ENCODE measurements around the gene IGSF8. TPM values are rescaled to one million over a fixed set of nuclear protein-coding genes. Genes with fewer than 3 reads are reported as not detected.
"Not testable (repeated sequence)": the region's sequence is repeated elsewhere in the genome, so short reads cannot be mapped to it uniquely, and the experiment has no call there.

IGSF8 gene
- total and polyA plus RNA-seq, 9 donors, result 7.3 to 45.6 (median 34.2) TPM

DNA sequence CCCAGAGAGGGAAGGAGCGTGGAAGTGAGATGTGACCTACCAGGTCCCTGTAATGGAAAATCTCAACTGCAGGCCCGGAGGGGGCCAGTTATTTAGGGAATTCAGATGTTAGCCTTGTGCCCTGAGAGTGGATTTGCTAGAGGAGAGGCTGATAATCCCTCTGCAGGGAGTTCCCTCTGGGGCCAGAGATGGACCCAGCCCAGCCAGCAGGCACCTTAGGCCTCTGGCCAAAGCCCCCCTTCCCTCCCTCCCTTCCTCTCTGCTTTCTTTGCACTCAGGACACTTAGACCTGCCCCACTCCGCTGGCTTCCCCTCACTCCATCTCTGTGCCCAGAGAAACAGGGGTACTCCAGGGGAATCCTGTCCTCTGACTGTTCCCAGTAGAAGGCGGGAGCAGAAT lies 15.7 kb upstream of the IGSF8 start:
- intact Hi-C loops (cut with DNase I), result loop anchor here in 1 of 4 donors (10.0 kb wide), 1 partner anchor 81 kb away; the partner anchor contains the start of gene CASQ1
- TF ChIP-seq, protein P1, sequence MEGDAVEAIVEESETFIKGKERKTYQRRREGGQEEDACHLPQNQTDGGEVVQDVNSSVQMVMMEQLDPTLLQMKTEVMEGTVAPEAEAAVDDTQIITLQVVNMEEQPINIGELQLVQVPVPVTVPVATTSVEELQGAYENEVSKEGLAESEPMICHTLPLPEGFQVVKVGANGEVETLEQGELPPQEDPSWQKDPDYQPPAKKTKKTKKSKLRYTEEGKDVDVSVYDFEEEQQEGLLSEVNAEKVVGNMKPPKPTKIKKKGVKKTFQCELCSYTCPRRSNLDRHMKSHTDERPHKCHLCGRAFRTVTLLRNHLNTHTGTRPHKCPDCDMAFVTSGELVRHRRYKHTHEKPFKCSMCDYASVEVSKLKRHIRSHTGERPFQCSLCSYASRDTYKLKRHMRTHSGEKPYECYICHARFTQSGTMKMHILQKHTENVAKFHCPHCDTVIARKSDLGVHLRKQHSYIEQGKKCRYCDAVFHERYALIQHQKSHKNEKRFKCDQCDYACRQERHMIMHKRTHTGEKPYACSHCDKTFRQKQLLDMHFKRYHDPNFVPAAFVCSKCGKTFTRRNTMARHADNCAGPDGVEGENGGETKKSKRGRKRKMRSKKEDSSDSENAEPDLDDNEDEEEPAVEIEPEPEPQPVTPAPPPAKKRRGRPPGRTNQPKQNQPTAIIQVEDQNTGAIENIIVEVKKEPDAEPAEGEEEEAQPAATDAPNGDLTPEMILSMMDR (IDR thresholded peaks at IDR 0.05), result no peak
- TF ChIP-seq POLR2A (IDR thresholded peaks at IDR 0.05) (no peak), EP300 (IDR thresholded peaks at IDR 0.05) (no peak)
- H3K27ac ChIP-seq, result peak overlapping the region in 1 of 2 donors; percentile 60
- H3K9me3 ChIP-seq, result no peaks in the 10 kb centered on the region
- no peaks in the 10 kb centered on the region for H3K27me3 ChIP-seq
- peak in 1 of 5 donors; percentile 79 for DNase-seq
- WGBS, 3 donors, result 48 to 64% (median 54%) methylated on average over 4 of the region's 4 CpGs
- no peaks in the 10 kb centered on the region for H3K36me3 ChIP-seq
- peaks cover 25% of the 10 kb centered on the region for H3K4me1 ChIP-seq (ENCODE audit: insufficient read depth)
- no peak overlapping the region for H3K4me3 ChIP-seq

DNA sequence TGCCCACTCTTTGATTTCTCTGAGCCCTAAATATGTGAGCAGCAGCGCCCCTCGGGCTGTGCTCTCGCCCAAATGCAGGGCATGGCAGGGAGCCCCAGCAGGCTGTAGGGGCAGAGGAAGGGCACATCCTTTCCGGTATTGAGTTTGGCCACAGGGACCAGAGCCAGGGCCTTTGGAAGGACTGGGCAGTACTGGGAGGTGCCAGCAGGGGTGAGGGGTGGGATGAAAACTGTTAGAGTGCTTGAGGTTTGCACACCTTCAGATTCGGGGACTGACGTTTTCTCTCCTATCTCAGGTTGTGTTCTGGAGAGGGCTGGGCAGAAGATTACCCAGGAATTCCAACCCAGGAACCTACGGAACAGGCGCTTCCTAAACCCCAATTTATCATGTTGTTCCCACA lies 15.0 kb upstream of the IGSF8 start:
- H3K27ac ChIP-seq, result peak overlapping the region in 1 of 2 donors; percentile 60

DNA sequence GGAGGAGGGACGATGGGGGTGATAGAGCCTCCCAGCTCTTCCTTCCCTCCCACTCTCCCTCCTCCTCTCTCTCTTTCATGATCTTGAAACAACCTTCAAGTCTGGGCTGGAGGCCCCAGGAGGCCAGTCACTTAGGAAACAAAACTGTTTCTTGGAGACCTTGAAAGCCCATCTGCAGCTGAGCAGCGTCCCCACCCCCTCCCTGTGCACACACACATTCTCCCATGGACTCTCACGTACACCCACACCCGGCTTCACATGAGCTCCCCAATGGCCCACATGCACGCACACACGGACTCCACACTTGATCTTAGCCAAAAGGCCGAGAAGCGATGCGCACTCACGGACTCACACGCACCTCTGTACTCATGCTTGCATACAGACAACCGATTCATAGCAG lies 13.9 kb upstream of the IGSF8 start:
- Histone ChIP-seq H3K4me1 (ENCODE audit: insufficient read depth) (peaks cover 20% of the 10 kb centered on the region), H3K27me3 (no peaks in the 10 kb centered on the region), H3K36me3 (no peaks in the 10 kb centered on the region), H3K27ac (peak overlapping the region in 1 of 2 donors; percentile 55), H3K4me3 (no peak overlapping the region), H3K9me3 (no peaks in the 10 kb centered on the region)
- peak; percentile 42 to 77 (median 48) for DNase-seq
- intact Hi-C loops (cut with DNase I), result loop anchor here in 1 of 4 donors (10.0 kb wide), 1 partner anchor 82 kb away; the partner anchor contains the start of gene CASQ1
- no peak for TF ChIP-seq EP300 (IDR thresholded peaks at IDR 0.05)
- TF ChIP-seq, protein P1 (IDR thresholded peaks at IDR 0.05), result no peak
- WGBS, 3 donors, result 39 to 55% (median 47%) methylated on average over 12 of the region's 12 CpGs

More for the DNA sequence above, 15.0 kb upstream of the IGSF8 start:
- H3K4me3 ChIP-seq, result no peak overlapping the region
- no peaks in the 10 kb centered on the region for H3K9me3 ChIP-seq
- peaks cover 23% of the 10 kb centered on the region for H3K4me1 ChIP-seq (ENCODE audit: insufficient read depth)
- WGBS, 3 donors, result 79 to 92% (median 81%) methylated on average over 8 of the region's 8 CpGs
- H3K36me3 ChIP-seq, result no peaks in the 10 kb centered on the region
- TF ChIP-seq POLR2A (IDR thresholded peaks at IDR 0.05) (no peak), EP300 (IDR thresholded peaks at IDR 0.05) (no peak)
- TF ChIP-seq, protein P1 (IDR thresholded peaks at IDR 0.05), result no peak
- DNase-seq, result no peak
- intact Hi-C loops (cut with DNase I), result loop anchor here in 1 of 4 donors (10.0 kb wide), 1 partner anchor 81 kb away; the partner anchor contains the start of gene CASQ1
- no peaks in the 10 kb centered on the region for H3K27me3 ChIP-seq

DNA sequence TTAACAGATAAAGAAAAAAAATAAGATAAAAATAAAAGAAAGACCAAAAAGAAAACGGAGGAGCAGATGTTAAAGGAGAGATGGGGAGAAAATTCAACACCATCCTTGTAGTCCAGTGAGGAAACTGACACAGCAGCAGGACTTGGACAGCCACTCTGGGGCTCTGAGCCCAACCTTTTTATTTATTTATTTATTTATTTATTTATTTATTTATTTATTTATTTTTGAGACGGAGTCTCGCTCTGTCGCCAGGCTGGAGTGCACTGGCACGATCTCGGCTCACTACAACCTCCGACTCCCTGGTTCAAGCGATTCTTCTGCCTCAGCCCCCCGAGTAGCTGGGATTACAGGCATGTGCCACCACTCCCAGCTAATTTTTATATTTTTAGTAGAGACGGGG lies 13.0 kb upstream of the IGSF8 start:
- H3K4me3 ChIP-seq, H3K9me3 ChIP-seq, DNase-seq, H3K27me3 ChIP-seq, H3K36me3 ChIP-seq: not testable (repeated sequence)
- intact Hi-C loops (cut with DNase I), result loop anchor here in 1 of 4 donors (10.0 kb wide), 1 partner anchor 83 kb away; the partner anchor contains the start of gene CASQ1
- Histone ChIP-seq H3K4me1 (ENCODE audit: insufficient read depth) (peaks cover 17% of the 10 kb centered on the region), H3K27ac (peak overlapping the region in 1 of 2 donors; percentile 55)
- 87 to 90% (median 88%) methylated on average over 10 of the region's 10 CpGs for WGBS, 3 donors

DNA sequence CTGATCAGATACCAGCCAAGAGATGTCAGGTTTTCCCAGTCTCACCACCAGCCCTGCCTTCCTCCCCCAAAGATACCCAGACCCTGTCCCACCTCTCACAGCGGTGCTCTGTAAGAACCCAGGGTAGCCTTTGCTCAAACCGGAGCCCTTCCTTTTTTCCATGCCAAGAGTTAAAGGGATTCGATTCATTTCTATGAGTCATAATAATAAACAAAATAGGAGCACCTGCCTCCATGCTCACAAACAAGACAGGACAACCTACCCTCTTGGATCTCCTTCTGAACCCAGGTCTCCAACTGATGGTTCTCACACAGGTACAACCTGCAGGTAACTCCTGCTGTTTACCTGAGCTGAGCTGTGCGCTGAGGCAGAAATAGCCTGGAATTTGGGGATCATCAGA lies 11.3 kb upstream of the IGSF8 start:
- H3K9me3 ChIP-seq, result no peaks in the 10 kb centered on the region
- intact Hi-C loops (cut with DNase I), result loop anchor here in 3 of 4 donors (5.0 to 10.0 kb wide), 3 partner anchors 78 to 145 kb away; partner anchors contain the start of gene CASQ1 (in 2 of the 3)
- no peak overlapping the region for H3K27ac ChIP-seq
- TF ChIP-seq POLR2A (IDR thresholded peaks at IDR 0.05) (no peak), EP300 (IDR thresholded peaks at IDR 0.05) (no peak)
- TF ChIP-seq, protein P1 (IDR thresholded peaks at IDR 0.05), result no peak
- peaks cover 15% of the 10 kb centered on the region for H3K4me1 ChIP-seq (ENCODE audit: insufficient read depth)
- WGBS, 3 donors, result 29 to 38% (median 34%) methylated on average over 4 of the region's 4 CpGs
- no peaks in the 10 kb centered on the region for H3K27me3 ChIP-seq
- DNase-seq, result no peak
- H3K36me3 ChIP-seq, result no peaks in the 10 kb centered on the region
- no peak overlapping the region for H3K4me3 ChIP-seq

All from ovary (tissue), 9 donors.